Measurements from ENCODE around the gene MSANTD3.
A peak's percentile ranks its signal among the peaks of the same experiment; 100 is the strongest.

Gene MSANTD3

DNA sequence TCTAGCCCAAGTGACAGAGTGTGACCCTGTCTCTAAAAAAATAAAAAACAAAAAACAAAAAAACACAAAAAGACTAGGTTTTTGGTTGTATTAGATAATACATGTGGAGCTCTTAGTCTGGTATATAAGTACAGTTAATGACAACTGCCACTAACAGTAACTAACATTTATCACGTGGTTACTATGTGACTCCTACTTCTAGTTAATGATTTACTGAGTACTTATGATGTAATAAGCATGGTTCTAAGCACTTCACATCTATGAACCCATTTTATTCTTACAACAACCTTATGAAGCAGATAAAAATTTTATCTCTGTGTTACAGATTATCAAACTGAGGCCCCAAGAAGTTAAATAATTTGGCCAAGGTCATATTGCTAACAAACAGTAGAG, 39.9 kb downstream of the MSANTD3 start:
- no peak for DNase-seq

DNA sequence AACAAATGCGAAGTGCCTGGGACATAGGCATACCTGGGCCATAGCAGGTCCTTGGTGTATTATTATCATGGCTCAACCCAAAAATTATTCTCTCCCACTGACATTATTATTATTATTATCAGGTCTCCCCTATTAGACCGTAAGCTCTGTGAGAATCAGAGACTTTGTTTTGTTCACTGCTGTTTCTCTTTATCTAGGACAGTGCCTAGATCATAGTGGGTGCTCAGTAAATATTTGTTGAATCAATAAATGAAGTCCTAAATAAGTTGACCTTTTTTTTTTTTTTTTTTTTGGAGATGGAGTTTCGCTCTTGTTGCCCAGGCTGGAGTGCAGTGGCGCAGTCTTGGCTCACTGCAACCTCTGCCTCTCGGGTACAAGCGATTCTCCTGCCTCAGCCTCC, 41.1 kb downstream of the MSANTD3 start:
- DNase-seq = no peak

DNA sequence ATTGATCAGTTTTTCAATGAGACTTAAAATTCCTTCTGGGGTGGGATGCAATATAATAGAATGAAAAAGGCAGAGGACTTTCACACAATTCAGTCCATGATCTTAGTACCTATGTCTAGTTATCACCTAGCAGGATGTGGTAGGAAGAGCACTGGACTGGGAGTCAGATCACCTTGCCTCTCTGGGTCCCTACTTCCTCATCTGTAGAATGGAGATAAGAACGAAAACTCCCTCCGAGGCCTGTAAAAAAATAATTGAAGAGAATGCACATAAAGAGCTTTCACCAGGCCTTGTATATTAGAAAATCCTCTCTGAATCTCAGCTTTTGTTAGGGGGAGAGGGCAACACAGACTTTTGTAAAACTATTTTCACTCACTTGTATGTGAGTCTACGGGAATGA, 45.3 kb downstream of the MSANTD3 start:
- no peak for DNase-seq

DNA sequence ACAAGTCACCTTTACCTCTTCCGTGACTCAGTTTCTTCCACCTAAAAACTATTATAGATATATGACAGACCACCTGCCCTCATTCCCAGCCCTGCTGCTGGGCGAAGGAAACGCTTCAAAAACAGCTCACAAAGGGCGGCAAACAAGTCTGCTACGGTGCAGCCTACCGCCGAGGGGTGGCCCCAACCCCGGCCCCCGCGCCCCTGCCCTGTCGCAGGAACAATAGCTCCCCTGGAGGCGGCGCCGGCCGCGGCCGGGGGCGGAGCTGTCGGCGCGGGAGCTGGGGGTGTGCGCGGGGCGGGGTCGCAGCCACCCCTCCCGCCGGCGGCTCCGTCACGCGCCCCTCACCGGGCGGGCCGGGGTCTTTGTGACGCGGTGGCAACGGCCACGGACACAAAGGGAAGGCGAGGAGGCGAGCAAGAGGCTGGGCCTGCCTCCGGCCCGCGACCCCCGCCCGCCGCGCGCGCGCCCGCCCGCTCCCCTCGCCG, 45.9 kb downstream of the MSANTD3 start, which contains the start of gene TMEFF1:
TMEFF1 (plus strand) TSS at position 362 of the 488 bp plus-strand sequence. CDS start 396 bp downstream, outside the sequence.
- DNase-seq = no peak

DNA sequence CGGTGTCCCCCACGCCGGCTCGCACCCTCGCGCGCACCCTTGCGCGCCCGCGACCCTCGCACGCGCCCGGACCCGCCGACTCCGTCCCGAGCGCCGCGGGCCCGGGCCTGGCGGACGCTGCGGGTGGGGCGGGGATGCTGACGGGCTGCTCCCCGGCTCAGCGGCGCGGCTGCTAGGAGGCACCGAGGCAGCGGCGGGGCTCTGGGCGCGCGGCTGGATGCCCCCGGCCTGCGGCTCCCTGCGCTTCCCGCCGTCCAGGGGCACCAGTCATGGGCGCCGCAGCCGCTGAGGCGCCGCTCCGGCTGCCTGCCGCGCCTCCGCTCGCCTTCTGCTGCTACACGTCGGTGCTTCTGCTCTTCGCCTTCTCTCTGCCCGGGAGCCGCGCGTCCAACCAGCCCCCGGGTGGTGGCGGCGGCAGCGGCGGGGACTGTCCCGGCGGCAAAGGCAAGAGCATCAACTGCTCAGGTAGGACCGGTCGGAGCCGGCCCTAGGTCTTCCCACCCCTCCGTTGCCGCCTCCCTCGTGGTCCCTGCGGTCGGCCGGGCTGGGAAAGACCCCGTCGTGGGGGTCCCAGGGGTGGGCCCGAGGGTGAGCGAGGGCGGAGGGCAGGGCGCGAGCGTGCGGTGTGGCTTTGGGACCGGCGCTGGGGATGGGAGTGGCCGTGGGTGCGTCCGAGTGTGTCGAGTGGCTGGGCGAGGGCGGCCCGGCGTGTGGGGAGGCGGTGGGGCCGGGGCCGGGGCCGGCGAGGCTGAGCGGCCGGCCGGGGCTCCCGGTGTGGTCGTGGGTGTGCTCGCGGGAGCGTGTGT, 46.5 kb downstream of the MSANTD3 start:
- DNase-seq = peak; percentile 28

DNA sequence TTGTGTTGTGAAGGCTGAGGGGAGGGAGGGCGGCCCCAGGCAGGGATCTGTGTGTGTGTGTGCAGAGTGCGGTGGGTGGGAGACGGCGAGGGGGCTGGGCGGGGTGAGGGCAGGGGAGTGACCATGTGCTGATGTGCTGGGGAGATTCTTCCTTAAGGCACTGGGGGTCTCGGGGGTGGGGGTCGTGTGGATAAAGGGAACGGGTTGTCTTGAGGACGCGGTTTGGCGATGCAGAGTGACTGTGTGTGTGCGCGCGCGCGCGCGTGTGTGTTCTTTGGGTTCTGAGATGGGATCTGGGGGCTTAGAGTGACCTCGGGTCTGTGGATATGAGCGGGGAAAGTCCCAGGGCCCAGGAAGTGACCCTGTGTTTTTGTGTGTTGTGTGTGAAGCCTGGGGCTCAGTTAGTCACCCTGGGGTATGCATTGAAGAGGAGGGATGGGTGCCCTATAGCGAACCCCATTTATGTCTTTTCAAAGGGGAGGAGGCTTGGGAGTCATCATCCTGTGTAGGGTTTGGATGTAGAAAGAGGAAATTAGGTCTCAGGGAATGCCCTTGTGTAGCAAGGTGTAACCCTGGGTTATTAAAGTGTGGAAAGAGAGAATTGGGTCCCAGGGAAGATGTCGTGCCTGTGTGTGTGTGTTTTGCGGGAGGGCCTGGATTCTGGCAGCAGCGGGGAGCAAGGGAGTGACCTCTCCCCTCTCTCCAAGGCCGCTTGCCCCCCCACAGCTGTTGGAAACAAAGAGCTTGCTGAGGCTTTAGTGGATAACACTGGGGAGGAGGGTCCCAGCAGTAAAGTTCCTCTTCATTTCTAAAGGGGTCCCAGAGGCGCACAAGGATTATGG, 47.4 kb downstream of the MSANTD3 start:
- no peak for DNase-seq

DNA sequence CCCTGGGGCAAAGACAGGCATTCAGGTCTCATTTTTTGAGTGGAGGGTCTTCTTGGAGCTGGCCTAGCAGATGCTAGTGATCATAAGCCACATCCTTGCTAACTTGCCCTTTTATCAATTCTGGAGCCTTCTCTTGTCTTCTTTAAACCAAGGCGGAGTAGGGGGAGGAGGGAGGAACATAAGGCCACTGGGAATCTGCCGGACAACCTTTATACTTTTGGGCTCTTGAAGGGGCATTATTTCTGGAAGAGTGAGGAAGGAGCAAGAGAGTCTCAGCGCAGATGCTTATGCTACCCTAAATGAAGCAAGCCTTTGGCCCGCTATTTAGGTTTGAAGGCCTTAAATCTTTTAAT, 48.0 kb downstream of the MSANTD3 start:
- DNase-seq = no peak

DNA sequence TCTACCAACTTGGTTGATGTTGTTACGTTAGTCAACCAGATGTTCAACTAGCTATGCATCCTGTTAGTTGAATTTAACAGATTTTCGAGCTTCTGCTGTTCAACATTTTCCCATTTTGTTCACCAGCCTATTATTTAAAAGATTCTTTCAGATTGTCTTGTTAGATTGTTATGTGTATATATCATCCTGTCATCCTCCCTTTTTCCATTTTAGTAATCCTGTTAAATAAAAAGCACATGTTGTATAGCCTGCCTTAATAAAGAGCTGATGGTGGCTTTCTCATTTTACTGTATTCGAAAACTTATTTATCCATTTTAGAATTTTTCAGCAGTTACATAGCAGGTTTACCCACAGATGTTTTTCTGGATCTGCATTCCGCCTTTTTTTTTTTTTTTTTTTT, 50.3 kb downstream of the MSANTD3 start:
- no peak for DNase-seq

DNA sequence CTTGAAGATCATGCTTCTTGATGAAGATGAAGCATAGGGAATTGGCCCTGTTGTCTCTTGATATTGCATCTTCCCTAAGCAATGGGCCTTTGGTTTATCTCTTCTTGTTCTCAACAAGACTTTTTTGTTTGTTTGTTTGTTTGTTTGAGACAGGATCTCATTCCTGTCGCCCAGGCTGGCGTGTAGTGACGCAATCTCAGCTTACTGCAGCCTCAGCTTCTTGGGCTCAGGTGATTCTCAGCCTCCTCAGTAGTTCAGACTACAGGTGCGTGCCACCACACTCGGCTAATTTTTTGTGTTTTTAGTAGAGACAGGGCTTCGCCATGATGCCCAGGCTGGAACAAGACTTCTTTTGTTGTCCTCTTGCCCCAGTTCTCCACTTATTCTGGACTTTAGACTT, 51.2 kb downstream of the MSANTD3 start:
- DNase-seq = no peak

DNA sequence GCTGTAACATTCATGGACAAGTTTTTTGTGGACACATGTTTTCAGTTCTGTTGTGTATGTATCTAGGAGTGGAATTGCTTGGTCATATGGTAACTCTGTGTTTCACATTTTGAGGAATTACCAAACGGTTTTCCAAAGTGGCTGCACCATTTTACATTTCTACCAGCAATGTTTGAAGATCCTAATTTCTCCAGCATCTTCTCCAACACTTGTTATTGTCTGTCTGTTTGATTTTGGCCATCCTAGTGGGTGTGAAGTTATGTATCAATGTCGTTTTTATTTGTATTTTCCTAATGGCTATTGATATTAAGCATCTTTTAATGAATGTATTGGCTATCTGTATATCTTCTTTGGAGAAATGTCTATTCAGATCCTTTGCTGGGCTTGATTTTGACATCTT, 52.9 kb downstream of the MSANTD3 start:
- DNase-seq = no peak

DNA sequence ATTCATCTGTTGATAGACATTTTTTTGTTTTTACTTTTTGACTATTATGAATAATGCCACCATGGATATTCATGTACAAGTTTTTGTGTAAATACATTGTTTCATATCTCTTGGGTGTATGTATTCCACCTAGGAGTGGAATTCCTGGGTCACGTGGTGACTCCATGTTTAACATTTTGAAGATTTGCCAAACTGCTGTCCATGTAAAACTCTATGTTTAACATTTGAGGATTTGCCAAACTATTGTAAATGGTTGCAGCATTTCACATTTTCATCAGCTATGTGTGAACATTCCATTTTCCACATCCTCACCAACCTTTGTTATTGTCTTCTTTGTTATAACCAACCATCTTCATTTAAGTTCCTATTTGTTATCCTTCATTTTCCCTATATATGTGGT, 58.3 kb downstream of the MSANTD3 start:
- no peak for DNase-seq

DNA sequence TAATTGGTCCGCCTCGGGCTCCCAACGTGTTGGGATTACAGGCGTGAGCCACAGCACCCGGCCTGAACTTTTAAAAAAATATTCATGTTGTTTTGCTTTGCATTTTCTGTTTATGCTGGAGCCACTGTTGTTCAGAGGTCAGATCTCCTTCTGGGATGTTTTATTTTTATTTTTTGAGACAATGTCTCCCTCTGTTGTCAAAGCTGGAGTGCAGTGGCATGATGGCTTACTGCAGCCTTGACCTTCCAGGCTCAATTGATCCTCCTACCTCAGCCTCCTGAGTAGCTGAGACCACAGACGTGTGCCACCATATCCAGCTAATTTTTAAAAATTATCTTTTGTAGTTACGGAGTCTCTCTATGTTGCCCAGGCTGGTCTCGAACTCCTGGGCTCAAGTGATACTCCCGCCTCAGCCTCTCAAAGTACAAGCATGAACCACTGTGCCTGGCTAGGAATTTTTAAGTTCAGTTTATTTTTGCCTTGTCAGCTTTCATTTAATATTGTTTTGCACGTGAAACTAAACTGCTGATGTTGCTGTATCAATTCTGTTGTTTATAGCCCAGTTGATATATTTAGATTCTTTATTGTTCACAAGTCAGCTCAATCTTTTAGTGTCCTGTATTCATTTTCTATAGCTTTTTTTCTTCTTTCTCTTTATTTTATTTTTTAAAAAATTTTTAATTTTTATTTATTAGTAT, 59.7 kb downstream of the MSANTD3 start:
- no peak for DNase-seq

DNA sequence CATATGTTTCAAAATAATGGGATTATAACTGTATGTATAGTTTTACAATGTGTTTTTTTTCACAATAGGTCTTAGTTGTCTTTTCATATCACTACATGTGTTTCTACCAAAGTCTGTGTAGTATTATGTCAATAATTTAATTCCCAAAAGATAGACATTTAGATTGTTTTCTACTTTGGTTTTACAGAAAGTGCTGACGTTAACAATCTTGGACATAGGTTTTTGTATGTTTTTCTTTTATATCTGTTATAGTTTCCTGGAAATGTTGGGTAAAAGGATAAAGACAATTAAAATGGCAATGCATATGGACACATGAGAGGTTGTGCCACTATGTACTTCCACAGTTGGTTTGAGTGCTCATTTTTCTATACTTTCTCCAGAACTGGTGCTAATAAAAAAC, 61.2 kb downstream of the MSANTD3 start:
- no peak for DNase-seq

DNA sequence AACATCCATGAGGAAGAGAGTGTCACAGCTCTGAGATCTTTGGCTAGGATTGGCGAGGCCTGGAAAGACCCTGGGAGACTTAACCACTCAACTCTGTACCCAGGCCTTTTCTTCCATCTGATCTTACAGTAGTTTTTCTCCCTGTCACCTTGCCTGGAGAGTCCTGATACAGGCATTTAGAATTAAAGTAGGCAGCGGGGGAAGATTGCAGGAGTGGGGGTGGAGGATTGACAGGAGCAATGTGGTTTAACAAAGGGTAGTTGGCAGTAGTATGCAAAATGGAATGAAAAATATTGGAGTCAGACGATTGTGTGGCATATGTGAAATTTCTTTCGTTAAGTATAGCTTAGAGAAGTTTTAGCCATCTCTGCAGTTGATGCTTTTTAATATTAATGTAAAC, 62.9 kb downstream of the MSANTD3 start:
- no peak for DNase-seq

DNA sequence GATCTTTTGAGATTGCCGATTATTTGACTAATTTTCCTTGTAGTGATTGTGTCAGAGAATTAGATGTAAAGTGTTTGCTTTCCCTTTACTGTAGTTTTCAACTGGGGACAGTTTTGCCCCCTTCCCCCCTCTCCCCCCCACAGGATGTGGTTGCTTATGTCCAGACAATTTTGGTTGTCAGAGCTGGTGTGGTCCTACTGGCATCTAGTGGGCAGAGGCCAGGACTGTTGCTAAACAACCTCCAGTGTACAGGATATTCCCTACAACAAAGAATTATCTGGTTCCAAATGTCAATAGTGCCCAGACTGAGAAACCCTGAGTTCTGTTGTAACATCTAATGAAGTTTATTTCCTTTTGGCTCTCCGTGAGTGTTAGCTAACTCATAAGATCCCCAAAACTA, 66.0 kb downstream of the MSANTD3 start:
- no peak for DNase-seq

DNA sequence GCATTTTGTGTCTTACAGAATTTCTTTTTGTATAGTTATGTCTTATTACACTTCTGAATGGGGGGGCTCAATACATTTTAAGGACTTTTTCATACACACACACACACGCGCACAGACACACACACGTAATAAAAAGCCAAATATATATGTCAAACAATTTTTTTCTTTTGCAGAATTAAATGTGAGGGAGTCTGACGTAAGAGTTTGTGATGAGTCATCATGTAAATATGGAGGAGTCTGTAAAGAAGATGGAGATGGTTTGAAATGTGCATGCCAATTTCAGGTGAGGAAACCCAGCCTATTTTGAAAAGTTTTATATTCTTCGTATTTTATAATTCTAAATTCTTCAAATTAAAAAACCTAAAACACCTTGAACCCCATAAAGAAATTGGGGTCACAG, 71.6 kb downstream of the MSANTD3 start:
- DNase-seq = no peak

DNA sequence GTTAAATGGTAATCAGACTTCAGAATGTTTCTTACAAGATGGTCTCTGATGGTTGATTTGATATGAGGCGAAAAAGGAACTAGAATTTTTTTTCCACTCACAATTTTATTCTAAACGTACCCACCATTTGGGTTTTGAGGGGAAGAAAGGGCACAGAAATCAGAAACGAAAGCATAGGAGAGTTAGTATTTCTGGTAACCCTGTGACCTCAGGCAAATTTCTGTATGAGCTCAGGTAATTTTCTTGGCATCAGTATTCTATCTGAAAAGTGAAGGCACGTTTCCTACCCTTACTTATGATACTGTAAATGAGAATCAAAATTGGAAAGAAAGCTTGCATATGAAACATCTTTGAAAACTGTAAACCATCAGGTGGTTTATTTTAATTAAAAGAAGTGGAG, 72.5 kb downstream of the MSANTD3 start:
- no peak for DNase-seq

DNA sequence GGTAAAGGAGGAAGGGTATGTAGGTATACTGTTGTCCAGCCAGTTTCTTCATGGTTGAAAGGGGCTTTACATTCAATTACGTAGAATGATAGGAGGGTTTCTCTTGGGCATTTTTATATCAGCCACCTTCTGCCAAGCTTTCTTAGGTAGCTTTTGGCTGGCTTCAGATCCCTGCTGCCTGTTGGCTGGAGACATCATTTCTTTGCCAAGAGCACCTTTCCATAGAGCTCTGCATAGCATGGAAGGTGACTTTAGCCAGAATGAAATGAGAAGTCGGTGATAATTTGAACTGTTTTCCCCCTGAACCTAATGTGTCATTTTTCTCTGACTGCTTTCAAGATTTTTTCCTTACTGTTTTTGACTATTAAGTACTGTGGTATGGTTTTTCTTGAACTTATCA, 72.9 kb downstream of the MSANTD3 start:
- DNase-seq = no peak

All from suppressor macrophage treated with lipopolysaccharide for 4 hours (primary cell).